ENCODE data around the gene HNRNPC.

GRCh38 chr14:21209185-21209584 is 60.1 kb downstream of the HNRNPC start:
- no peak for TF ChIP-seq POLR2A (IDR thresholded peaks at IDR 0.05)
- TF ChIP-seq, protein P1, sequence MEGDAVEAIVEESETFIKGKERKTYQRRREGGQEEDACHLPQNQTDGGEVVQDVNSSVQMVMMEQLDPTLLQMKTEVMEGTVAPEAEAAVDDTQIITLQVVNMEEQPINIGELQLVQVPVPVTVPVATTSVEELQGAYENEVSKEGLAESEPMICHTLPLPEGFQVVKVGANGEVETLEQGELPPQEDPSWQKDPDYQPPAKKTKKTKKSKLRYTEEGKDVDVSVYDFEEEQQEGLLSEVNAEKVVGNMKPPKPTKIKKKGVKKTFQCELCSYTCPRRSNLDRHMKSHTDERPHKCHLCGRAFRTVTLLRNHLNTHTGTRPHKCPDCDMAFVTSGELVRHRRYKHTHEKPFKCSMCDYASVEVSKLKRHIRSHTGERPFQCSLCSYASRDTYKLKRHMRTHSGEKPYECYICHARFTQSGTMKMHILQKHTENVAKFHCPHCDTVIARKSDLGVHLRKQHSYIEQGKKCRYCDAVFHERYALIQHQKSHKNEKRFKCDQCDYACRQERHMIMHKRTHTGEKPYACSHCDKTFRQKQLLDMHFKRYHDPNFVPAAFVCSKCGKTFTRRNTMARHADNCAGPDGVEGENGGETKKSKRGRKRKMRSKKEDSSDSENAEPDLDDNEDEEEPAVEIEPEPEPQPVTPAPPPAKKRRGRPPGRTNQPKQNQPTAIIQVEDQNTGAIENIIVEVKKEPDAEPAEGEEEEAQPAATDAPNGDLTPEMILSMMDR (IDR thresholded peaks at IDR 0.05), result no peak
